Measurements from ENCODE around the gene SLC1A2. TPM values are rescaled to one million over a fixed set of nuclear protein-coding genes. Genes with fewer than 3 reads are reported as not detected.
A peak's percentile ranks its signal among the peaks of the same experiment; 100 is the strongest.

Gene SLC1A2
- total RNA-seq, 2 donors from 2014 or later = 7.1 to 13.5 TPM

GRCh38 chr11:35362521-35362980 lies 56.8 kb downstream of the SLC1A2 start:
- DNase-seq = no peak
- WGBS, 2 experiments (ENCODE audit: insufficient coverage in 1 of 2, insufficient read length in 1 of 2) = 86 to 100% methylated on average over 1 to 2 of the region's 2 CpGs
- H3K27me3 Mint-ChIP-seq (ENCODE audit: insufficient read depth) = peaks cover 8% of the 10 kb centered on the region

GRCh38 chr11:35360055-35360530 lies 59.3 kb downstream of the SLC1A2 start:
- 91% methylated on average over 7 of the region's 7 CpGs for WGBS, 2 experiments (ENCODE audit: insufficient coverage in 1 of 2, insufficient read length in 1 of 2)
- Mint-ChIP-seq H3K27ac (no peak overlapping the region), H3K36me3 (ENCODE audit: low read depth) (no peaks in the 10 kb centered on the region), H3K4me1 (no peaks in the 10 kb centered on the region), H3K4me3 (no peak overlapping the region), H3K27me3 (ENCODE audit: insufficient read depth) (peaks cover 6% of the 10 kb centered on the region), H3K9me3 (no peaks in the 10 kb centered on the region)
- H3K27ac ChIP-seq (ENCODE audit: low read depth, low read length) = no peak overlapping the region
- no peaks in the 10 kb centered on the region for H3K27me3 ChIP-seq (ENCODE audit: control insufficient read depth, insufficient read depth, low read length, poor library complexity, severe bottlenecking)
- no peak for DNase-seq
- H3K9ac ChIP-seq (ENCODE audit: extremely low read depth, low read length, poor library complexity, severe bottlenecking) = no peak overlapping the region
- TF ChIP-seq CTCF (conservative IDR thresholded peaks at IDR 0.05) = no peak
- H3K4me3 ChIP-seq (ENCODE audit: low read length) = no peak overlapping the region
- H3K9me3 ChIP-seq (ENCODE audit: control insufficient read depth, low read length) = no peaks in the 10 kb centered on the region
- H3K36me3 ChIP-seq (ENCODE audit: control insufficient read depth, insufficient read depth, low read length) = no peaks in the 10 kb centered on the region
- no peaks in the 10 kb centered on the region for H3K4me1 ChIP-seq (ENCODE audit: control insufficient read depth, insufficient read depth, low read length)

More at GRCh38 chr11:35362521-35362980, 56.8 kb downstream of the SLC1A2 start:
- Histone ChIP-seq H3K27me3 (ENCODE audit: control insufficient read depth, insufficient read depth, low read length, poor library complexity, severe bottlenecking) (no peaks in the 10 kb centered on the region), H3K9ac (ENCODE audit: extremely low read depth, low read length, poor library complexity, severe bottlenecking) (no peak overlapping the region), H3K36me3 (ENCODE audit: control insufficient read depth, insufficient read depth, low read length) (no peaks in the 10 kb centered on the region), H3K9me3 (ENCODE audit: control insufficient read depth, low read length) (peaks cover 8% of the 10 kb centered on the region), H3K27ac (ENCODE audit: low read depth, low read length) (no peak overlapping the region), H3K4me3 (ENCODE audit: low read length) (no peak overlapping the region), H3K4me1 (ENCODE audit: control insufficient read depth, insufficient read depth, low read length) (no peaks in the 10 kb centered on the region)
- no peaks in the 10 kb centered on the region for H3K36me3 Mint-ChIP-seq (ENCODE audit: low read depth)
- H3K4me1 Mint-ChIP-seq = no peaks in the 10 kb centered on the region
- peaks cover 7% of the 10 kb centered on the region for H3K9me3 Mint-ChIP-seq
- H3K27ac Mint-ChIP-seq = no peak overlapping the region
- TF ChIP-seq CTCF (conservative IDR thresholded peaks at IDR 0.05) = peak; percentile 59
- H3K4me3 Mint-ChIP-seq = no peak overlapping the region

- no peaks in the 10 kb centered on the region for H3K9me3 Mint-ChIP-seq
Observed at GRCh38 chr11:35359321-35360054, 59.9 kb downstream of the SLC1A2 start.

More at GRCh38 chr11:35359321-35360054, 59.9 kb downstream of the SLC1A2 start:
- Mint-ChIP-seq H3K36me3 (ENCODE audit: low read depth) (no peaks in the 10 kb centered on the region), H3K4me3 (no peak overlapping the region), H3K4me1 (no peaks in the 10 kb centered on the region), H3K27me3 (ENCODE audit: insufficient read depth) (peaks cover 6% of the 10 kb centered on the region), H3K27ac (no peak overlapping the region)
- no peaks in the 10 kb centered on the region for H3K4me1 ChIP-seq (ENCODE audit: control insufficient read depth, insufficient read depth, low read length)
- no peak overlapping the region for H3K4me3 ChIP-seq (ENCODE audit: low read length)
- no peaks in the 10 kb centered on the region for H3K36me3 ChIP-seq (ENCODE audit: control insufficient read depth, insufficient read depth, low read length)
- no peaks in the 10 kb centered on the region for H3K9me3 ChIP-seq (ENCODE audit: control insufficient read depth, low read length)
- 89 to 90% methylated on average over 2 to 3 of the region's 3 CpGs for WGBS, 2 experiments (ENCODE audit: insufficient coverage in 1 of 2, insufficient read length in 1 of 2)
- no peaks in the 10 kb centered on the region for H3K27me3 ChIP-seq (ENCODE audit: control insufficient read depth, insufficient read depth, low read length, poor library complexity, severe bottlenecking)
- no peak overlapping the region for H3K27ac ChIP-seq (ENCODE audit: low read depth, low read length)
- no peak for TF ChIP-seq CTCF (conservative IDR thresholded peaks at IDR 0.05)
- no peak overlapping the region for H3K9ac ChIP-seq (ENCODE audit: extremely low read depth, low read length, poor library complexity, severe bottlenecking)
- DNase-seq = no peak
